Liver (tissue), 9 donors: Measurements from ENCODE around the gene PRKCH. TPM values are rescaled to one million over a fixed set of nuclear protein-coding genes. Genes with fewer than 3 reads are reported as not detected.

ENCODE experiments used
- DNase-seq: peaks from one replicate; pipeline ENCODE4 v3.0.0-alpha.2; 2017; ENCODE audit warnings: low spot score
- H3K27ac ChIP-seq, 2 donors: one replicate each; pipeline ENCODE4 v1.7.0; 2013; ENCODE audit warnings: inconsistent platforms in 2 of 2, low read length in 2 of 2, control low read depth in 1 of 2, low read depth in 1 of 2, mild to moderate bottlenecking in 1 of 2
- H3K27me3 ChIP-seq, 4 donors: one replicate each; pipeline versions ENCODE4 v1.6.1 to v1.7.0; 2013; ENCODE audit warnings: low read length in 3 of 4, inconsistent platforms in 1 of 4, mild to moderate bottlenecking in 1 of 4, moderate library complexity in 1 of 4; ENCODE audit not compliant: control insufficient read depth in 4 of 4, insufficient read depth in 4 of 4
- H3K36me3 ChIP-seq, 4 donors: one replicate each; pipeline versions ENCODE4 v1.6.1 to v1.7.0; 2013; ENCODE audit warnings: low read length in 3 of 4, mild to moderate bottlenecking in 3 of 4, low read depth in 1 of 4, moderate library complexity in 1 of 4; ENCODE audit not compliant: control insufficient read depth in 4 of 4, insufficient read depth in 3 of 4
- H3K4me1 ChIP-seq, 4 donors: one replicate each; pipeline versions ENCODE4 v1.6.1 to v1.7.0; 2013; ENCODE audit warnings: low read length in 3 of 4, mild to moderate bottlenecking in 3 of 4, moderate library complexity in 1 of 4; ENCODE audit not compliant: control insufficient read depth in 4 of 4, insufficient read depth in 4 of 4
- H3K4me3 ChIP-seq, 3 donors: one replicate each; pipeline versions ENCODE4 v1.6.1 to v1.7.0; 2013; ENCODE audit warnings: low read length in 3 of 3, control low read depth in 1 of 3, low read depth in 1 of 3, mild to moderate bottlenecking in 1 of 3
- H3K9ac ChIP-seq, 2 donors: one replicate each; pipeline ENCODE4 v1.7.0; 2013; ENCODE audit warnings: low read length in 2 of 2, mild to moderate bottlenecking in 2 of 2, moderate library complexity in 2 of 2, control low read depth in 1 of 2, low read depth in 1 of 2
- H3K9me3 ChIP-seq, 4 donors: one replicate each; pipeline versions ENCODE4 v1.6.1 to v1.7.0; 2013; ENCODE audit warnings: low read length in 3 of 4; ENCODE audit not compliant: control insufficient read depth in 4 of 4
- EGR1 ChIP-seq, 2 donors: IDR thresholded peaks; 2 replicates each; pipeline ENCODE4 v1.6.1; 2016 to 2018; ENCODE audit warnings: antibody characterized with exemption in 2 of 2, low read depth in 2 of 2
- FOXA1 ChIP-seq: IDR thresholded peaks from 2 replicates; pipeline ENCODE4 v1.6.1; 2016; ENCODE audit warnings: antibody characterized with exemption
- FOXA2 ChIP-seq: IDR thresholded peaks from 2 replicates; pipeline ENCODE4 v1.6.1; 2016; ENCODE audit warnings: antibody characterized with exemption
- GABPA ChIP-seq, 2 donors: IDR thresholded peaks in 1 of 2; conservative IDR thresholded peaks in 1 of 2; 2 replicates each; pipeline ENCODE4 v1.6.1; 2016; ENCODE audit warnings: antibody characterized with exemption in 2 of 2, mild to moderate bottlenecking in 1 of 2, moderate library complexity in 1 of 2
- HNF4G ChIP-seq: IDR thresholded peaks from 2 replicates; pipeline ENCODE4 v1.6.1; 2016; ENCODE audit warnings: antibody characterized with exemption
- JUND ChIP-seq, 2 donors: IDR thresholded peaks; 2 replicates each; pipeline ENCODE4 v1.6.1; 2016; ENCODE audit warnings: antibody characterized with exemption in 2 of 2
- NR2F2 ChIP-seq: IDR thresholded peaks from 2 replicates; pipeline ENCODE4 v1.6.1; 2016; ENCODE audit warnings: antibody characterized with exemption
- RAD21 ChIP-seq, 2 donors: IDR thresholded peaks; 2 replicates each; pipeline ENCODE4 v1.6.1; 2016; ENCODE audit warnings: antibody characterized with exemption in 2 of 2, mild to moderate bottlenecking in 2 of 2
- RXRA ChIP-seq, 2 donors: IDR thresholded peaks; 2 replicates each; pipeline ENCODE4 v1.6.1; 2017 to 2018; ENCODE audit warnings: antibody characterized with exemption in 2 of 2, mild to moderate bottlenecking in 1 of 2
- SP1 ChIP-seq: IDR thresholded peaks from 2 replicates; pipeline ENCODE4 v1.6.1; 2018; ENCODE audit warnings: antibody characterized with exemption, mild to moderate bottlenecking
- WGBS: extraction: QIAGEN DNeasy Blood & Tissue Kit; methylation state at CpG from one replicate; pipeline ENCODE4 v1.1.7; 2013; 5-methylcytosine and 5-hydroxymethylcytosine counted together
- polyA plus RNA-seq, 2 donors: library from polyadenylated mRNA; stranded (reverse) in 1 of 2; unstranded in 1 of 2; fragments of 200-250 nt in 1 of 2; fragments of >200 nt in 1 of 2; fragmentation: Nextera tagmentation in 1 of 2; extraction: Ambion mirVana in 1 of 2; gene quantifications; one replicate each; pipeline versions ENCODE4 v1.2.1 to v1.2.3, GENCODE V29; 2013 to 2015
- total RNA-seq, 2 donors: library from RNA; depleted of rRNA; stranded (reverse); fragments of >200 nt; gene quantifications; one replicate each; pipeline ENCODE4 v1.2.3, GENCODE V29; 2014
- TF ChIP-seq, protein P1 (sequence below): IDR thresholded peaks from 2 replicates; pipeline ENCODE4 v1.6.1; 2016; ENCODE audit warnings: antibody characterized with exemption
- TF ChIP-seq, protein P2 (sequence below): fragments of 150-350 bp; IDR thresholded peaks from 2 replicates; pipeline ENCODE4 v1.5.1; 2017; ENCODE audit warnings: improper control_type of control experiment, low read depth, low read length; ENCODE audit not compliant: missing input control
- TF ChIP-seq, protein P3 (sequence below): IDR thresholded peaks from 2 replicates; pipeline ENCODE4 v1.6.1; 2016; ENCODE audit warnings: antibody characterized with exemption
- TF ChIP-seq, protein P4 (sequence below): IDR thresholded peaks from 2 replicates; pipeline ENCODE4 v1.6.1; 2016; ENCODE audit warnings: antibody characterized with exemption
- TF ChIP-seq, protein P5 (sequence below): IDR thresholded peaks from 2 replicates; pipeline ENCODE4 v1.6.1; 2016; ENCODE audit warnings: antibody characterized with exemption, mild to moderate bottlenecking
- donor health status: healthy.
- donor health status: healthy.
- donor health status: healthy.
- donor health status: healthy.
- donor health status: healthy.

Gene PRKCH
- total and polyA plus RNA-seq, 4 donors, result 3.9 to 13.7 (median 7.0) TPM

DNA sequence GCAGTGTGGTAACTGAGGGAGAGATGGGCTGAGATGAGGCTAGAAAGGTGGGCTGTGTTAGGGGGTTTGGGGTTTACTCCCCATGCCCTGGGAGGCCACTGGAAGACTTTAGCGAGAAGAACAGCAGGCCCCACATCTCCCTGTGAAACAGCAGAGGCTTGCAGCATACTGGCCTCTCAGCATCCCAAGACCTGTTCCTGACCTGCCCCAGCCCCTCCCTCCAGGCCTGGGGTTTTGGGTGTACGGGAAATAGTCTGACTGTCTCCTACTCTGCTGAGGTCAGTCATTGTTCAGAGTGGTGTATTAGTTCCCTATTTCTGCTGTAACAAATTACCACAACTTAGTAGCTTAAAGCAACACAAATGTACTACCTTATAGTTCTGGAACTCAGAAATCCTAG lies 270.5 kb downstream of the PRKCH start:
- H3K4me3 ChIP-seq, result no peak overlapping the region
- peaks cover 0 to 10% (median 2%) of the 10 kb centered on the region in 4 donors for H3K4me1 ChIP-seq
- 85% methylated on average over 2 of the region's 2 CpGs for WGBS
- no peaks in the 10 kb centered on the region for H3K9me3 ChIP-seq
- DNase-seq, result no peak
- TF ChIP-seq FOXA2 (no peak), SP1 (no peak), NR2F2 (no peak), FOXA1 (no peak), RAD21 (IDR thresholded peaks at IDR 0.05) (no peak)
- TF ChIP-seq, protein P1, sequence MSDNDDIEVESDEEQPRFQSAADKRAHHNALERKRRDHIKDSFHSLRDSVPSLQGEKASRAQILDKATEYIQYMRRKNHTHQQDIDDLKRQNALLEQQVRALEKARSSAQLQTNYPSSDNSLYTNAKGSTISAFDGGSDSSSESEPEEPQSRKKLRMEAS, result no peak
- H3K9ac ChIP-seq, result no peak overlapping the region
- H3K27ac ChIP-seq, result no peak overlapping the region
- no peaks in the 10 kb centered on the region for H3K36me3 ChIP-seq
- no peaks in the 10 kb centered on the region for H3K27me3 ChIP-seq

DNA sequence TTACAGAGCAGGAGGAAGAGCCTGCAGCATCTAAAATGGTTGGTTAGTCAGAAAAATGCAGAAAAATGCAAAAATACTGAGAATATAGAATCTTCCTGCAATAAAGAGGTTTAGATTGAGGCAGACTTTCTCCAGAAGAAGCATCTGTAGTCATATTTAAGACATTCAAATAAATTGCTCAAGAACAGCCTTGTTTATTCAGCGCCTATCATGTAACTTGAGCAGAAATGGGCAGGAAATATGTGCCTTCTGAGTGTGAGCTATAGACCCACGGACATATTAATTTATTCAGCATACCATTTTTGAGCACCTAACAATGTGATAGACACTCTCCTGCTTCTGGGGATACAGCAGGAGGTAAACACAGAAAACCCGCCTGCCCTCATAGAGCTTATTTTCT lies 272.0 kb downstream of the PRKCH start:
- WGBS, result 94% methylated on average over 3 of the region's 3 CpGs
- H3K4me3 ChIP-seq, result no peak overlapping the region
- no peaks in the 10 kb centered on the region for H3K27me3 ChIP-seq
- H3K9ac ChIP-seq, result no peak overlapping the region
- DNase-seq, result no peak
- H3K9me3 ChIP-seq, result no peaks in the 10 kb centered on the region
- peaks cover 0 to 4% (median under 1%) of the 10 kb centered on the region in 4 donors for H3K4me1 ChIP-seq
- no peaks in the 10 kb centered on the region for H3K36me3 ChIP-seq
- no peak overlapping the region for H3K27ac ChIP-seq
- TF ChIP-seq NR2F2 (no peak), SP1 (no peak), RXRA (IDR thresholded peaks at IDR 0.05) (no peak), GABPA (IDR thresholded peaks at IDR 0.05 in 1 of 2, conservative IDR thresholded peaks at IDR 0.05 in 1 of 2) (no peak), FOXA1 (no peak), HNF4G (no peak), JUND (IDR thresholded peaks at IDR 0.05) (no peak), FOXA2 (no peak), EGR1 (IDR thresholded peaks at IDR 0.05; ENCODE audit: low read depth in 2 of 2) (no peak)
- TF ChIP-seq, protein P2, sequence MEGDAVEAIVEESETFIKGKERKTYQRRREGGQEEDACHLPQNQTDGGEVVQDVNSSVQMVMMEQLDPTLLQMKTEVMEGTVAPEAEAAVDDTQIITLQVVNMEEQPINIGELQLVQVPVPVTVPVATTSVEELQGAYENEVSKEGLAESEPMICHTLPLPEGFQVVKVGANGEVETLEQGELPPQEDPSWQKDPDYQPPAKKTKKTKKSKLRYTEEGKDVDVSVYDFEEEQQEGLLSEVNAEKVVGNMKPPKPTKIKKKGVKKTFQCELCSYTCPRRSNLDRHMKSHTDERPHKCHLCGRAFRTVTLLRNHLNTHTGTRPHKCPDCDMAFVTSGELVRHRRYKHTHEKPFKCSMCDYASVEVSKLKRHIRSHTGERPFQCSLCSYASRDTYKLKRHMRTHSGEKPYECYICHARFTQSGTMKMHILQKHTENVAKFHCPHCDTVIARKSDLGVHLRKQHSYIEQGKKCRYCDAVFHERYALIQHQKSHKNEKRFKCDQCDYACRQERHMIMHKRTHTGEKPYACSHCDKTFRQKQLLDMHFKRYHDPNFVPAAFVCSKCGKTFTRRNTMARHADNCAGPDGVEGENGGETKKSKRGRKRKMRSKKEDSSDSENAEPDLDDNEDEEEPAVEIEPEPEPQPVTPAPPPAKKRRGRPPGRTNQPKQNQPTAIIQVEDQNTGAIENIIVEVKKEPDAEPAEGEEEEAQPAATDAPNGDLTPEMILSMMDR, result no peak
- TF ChIP-seq, protein P3, sequence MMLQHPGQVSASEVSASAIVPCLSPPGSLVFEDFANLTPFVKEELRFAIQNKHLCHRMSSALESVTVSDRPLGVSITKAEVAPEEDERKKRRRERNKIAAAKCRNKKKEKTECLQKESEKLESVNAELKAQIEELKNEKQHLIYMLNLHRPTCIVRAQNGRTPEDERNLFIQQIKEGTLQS, result no peak
- TF ChIP-seq, protein P4, sequence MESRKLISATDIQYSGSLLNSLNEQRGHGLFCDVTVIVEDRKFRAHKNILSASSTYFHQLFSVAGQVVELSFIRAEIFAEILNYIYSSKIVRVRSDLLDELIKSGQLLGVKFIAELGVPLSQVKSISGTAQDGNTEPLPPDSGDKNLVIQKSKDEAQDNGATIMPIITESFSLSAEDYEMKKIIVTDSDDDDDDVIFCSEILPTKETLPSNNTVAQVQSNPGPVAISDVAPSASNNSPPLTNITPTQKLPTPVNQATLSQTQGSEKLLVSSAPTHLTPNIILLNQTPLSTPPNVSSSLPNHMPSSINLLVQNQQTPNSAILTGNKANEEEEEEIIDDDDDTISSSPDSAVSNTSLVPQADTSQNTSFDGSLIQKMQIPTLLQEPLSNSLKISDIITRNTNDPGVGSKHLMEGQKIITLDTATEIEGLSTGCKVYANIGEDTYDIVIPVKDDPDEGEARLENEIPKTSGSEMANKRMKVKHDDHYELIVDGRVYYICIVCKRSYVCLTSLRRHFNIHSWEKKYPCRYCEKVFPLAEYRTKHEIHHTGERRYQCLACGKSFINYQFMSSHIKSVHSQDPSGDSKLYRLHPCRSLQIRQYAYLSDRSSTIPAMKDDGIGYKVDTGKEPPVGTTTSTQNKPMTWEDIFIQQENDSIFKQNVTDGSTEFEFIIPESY, result no peak
- TF ChIP-seq, protein P1, result no peak

DNA sequence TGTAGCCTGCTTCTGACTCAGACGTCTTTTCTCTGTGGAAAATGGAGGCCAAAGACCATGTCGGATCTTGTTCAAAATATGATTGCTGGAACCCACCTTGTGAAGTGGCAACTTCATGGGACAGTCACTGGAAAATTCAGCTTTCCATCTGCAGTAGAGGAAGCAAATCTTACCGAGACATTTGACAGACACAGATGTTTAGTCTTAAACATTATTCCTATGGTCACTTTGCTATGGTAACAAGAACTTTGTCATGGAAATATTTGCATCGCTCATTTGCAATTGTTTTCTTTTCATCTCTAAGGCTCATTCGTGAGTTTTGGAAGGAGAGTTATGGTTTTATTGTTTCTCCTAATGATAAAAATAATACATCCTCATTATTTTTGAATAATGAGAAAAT lies 275.6 kb downstream of the PRKCH start:
- WGBS, result 72% methylated on average over 5 of the region's 5 CpGs
- Histone ChIP-seq H3K36me3 (no peaks in the 10 kb centered on the region), H3K9me3 (no peaks in the 10 kb centered on the region), H3K27me3 (no peaks in the 10 kb centered on the region), H3K9ac (no peak overlapping the region), H3K4me1 (no peaks in the 10 kb centered on the region), H3K4me3 (no peak overlapping the region), H3K27ac (no peak overlapping the region)
- no peak for DNase-seq
- no peak for TF ChIP-seq RXRA (IDR thresholded peaks at IDR 0.05)
- no peak for TF ChIP-seq RAD21 (IDR thresholded peaks at IDR 0.05)
- TF ChIP-seq, protein P4, result no peak
- TF ChIP-seq JUND (IDR thresholded peaks at IDR 0.05), result no peak
- TF ChIP-seq, protein P3, result no peak
- TF ChIP-seq FOXA1, result no peak
- no peak for TF ChIP-seq FOXA2
- no peak for TF ChIP-seq SP1
- TF ChIP-seq NR2F2, result no peak
- TF ChIP-seq, protein P5, sequence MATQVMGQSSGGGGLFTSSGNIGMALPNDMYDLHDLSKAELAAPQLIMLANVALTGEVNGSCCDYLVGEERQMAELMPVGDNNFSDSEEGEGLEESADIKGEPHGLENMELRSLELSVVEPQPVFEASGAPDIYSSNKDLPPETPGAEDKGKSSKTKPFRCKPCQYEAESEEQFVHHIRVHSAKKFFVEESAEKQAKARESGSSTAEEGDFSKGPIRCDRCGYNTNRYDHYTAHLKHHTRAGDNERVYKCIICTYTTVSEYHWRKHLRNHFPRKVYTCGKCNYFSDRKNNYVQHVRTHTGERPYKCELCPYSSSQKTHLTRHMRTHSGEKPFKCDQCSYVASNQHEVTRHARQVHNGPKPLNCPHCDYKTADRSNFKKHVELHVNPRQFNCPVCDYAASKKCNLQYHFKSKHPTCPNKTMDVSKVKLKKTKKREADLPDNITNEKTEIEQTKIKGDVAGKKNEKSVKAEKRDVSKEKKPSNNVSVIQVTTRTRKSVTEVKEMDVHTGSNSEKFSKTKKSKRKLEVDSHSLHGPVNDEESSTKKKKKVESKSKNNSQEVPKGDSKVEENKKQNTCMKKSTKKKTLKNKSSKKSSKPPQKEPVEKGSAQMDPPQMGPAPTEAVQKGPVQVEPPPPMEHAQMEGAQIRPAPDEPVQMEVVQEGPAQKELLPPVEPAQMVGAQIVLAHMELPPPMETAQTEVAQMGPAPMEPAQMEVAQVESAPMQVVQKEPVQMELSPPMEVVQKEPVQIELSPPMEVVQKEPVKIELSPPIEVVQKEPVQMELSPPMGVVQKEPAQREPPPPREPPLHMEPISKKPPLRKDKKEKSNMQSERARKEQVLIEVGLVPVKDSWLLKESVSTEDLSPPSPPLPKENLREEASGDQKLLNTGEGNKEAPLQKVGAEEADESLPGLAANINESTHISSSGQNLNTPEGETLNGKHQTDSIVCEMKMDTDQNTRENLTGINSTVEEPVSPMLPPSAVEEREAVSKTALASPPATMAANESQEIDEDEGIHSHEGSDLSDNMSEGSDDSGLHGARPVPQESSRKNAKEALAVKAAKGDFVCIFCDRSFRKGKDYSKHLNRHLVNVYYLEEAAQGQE, result no peak
- TF ChIP-seq, protein P1, result no peak
